ENCODE results near the gene XRCC5.

The XRCC5 gene

GRCh38 chr2:216194013-216194412 lies 84.9 kb downstream of the XRCC5 start:
- H3K4me3 ChIP-seq (ENCODE audit: low read depth, low read length) = no peak overlapping the region
- no peaks in the 10 kb centered on the region for H3K9me3 ChIP-seq (ENCODE audit: control insufficient read depth, insufficient read depth, low read depth, low read length)
- ChIA-PET CTCF (interaction anchor here (1.1 kb wide), 1 partner anchor 16 kb away, joined by 3 read pairs; no protein-coding TSS in a partner anchor), POLR2A (no interaction called here)
- no peaks in the 10 kb centered on the region for H3K4me1 ChIP-seq (ENCODE audit: control insufficient read depth, insufficient read depth, low read length)
- TF ChIP-seq PRDM2 (tag by site-specific recombination; IDR thresholded peaks at IDR 0.05; ENCODE audit: borderline replicate concordance) = no peak
- H3K27ac ChIP-seq (ENCODE audit: extremely low read depth, low read depth, low read length) = no peak overlapping the region
- H3K36me3 ChIP-seq (ENCODE audit: control insufficient read depth in 2 of 2, insufficient read depth in 1 of 2, low read length in 2 of 2) = peaks cover 60 to 96% of the 10 kb centered on the region in 2 experiments

- Histone ChIP-seq H3K27ac (ENCODE audit: extremely low read depth, low read depth, low read length) (no peak overlapping the region), H3K4me1 (ENCODE audit: control insufficient read depth, insufficient read depth, low read length) (no peaks in the 10 kb centered on the region), H3K36me3 (ENCODE audit: control insufficient read depth in 2 of 2, insufficient read depth in 1 of 2, low read length in 2 of 2) (peaks cover 66 to 95% of the 10 kb centered on the region in 2 experiments), H3K4me3 (ENCODE audit: low read depth, low read length) (no peak overlapping the region), H3K9me3 (ENCODE audit: control insufficient read depth, insufficient read depth, low read depth, low read length) (no peaks in the 10 kb centered on the region)
- ChIA-PET CTCF (interaction anchor here (1.1 kb wide), 1 partner anchor 16 kb away, joined by 3 read pairs; no protein-coding TSS in a partner anchor), POLR2A (interaction anchor here (0.7 kb wide), 1 partner anchor 1710 kb away, joined by 4 read pairs; no protein-coding TSS in a partner anchor)
- no peak for TF ChIP-seq ZNF791 (tag by site-specific recombination; IDR thresholded peaks at IDR 0.05)
- no peak for TF ChIP-seq ZNF518A (tag by site-specific recombination; conservative IDR thresholded peaks at IDR 0.05; ENCODE audit: low read depth)
Observed at GRCh38 chr2:216194561-216194960, 85.4 kb downstream of the XRCC5 start.

- Histone ChIP-seq H3K27ac (ENCODE audit: extremely low read depth, low read depth, low read length) (no peak overlapping the region), H3K9me3 (ENCODE audit: control insufficient read depth, insufficient read depth, low read depth, low read length) (no peaks in the 10 kb centered on the region), H3K4me3 (ENCODE audit: low read depth, low read length) (no peak overlapping the region), H3K4me1 (ENCODE audit: control insufficient read depth, insufficient read depth, low read length) (no peaks in the 10 kb centered on the region), H3K36me3 (ENCODE audit: control insufficient read depth in 2 of 2, insufficient read depth in 1 of 2, low read length in 2 of 2) (peaks cover 69 to 95% of the 10 kb centered on the region in 2 experiments)
- CTCF ChIA-PET = interaction anchor here (0.5 to 0.7 kb wide), 3 partner anchors 9 to 207 kb away, joined by 3 read pairs; no protein-coding TSS in a partner anchor
- POLR2A ChIA-PET = no interaction called here
- TF ChIP-seq ZNF169 (tag by site-specific recombination; IDR thresholded peaks at IDR 0.05) (no peak), ZNF529 (tag by site-specific recombination; IDR thresholded peaks at IDR 0.05; ENCODE audit: insufficient replicate concordance) (no peak), ZNF777 (tag by site-specific recombination; IDR thresholded peaks at IDR 0.05; ENCODE audit: borderline replicate concordance) (no peak), ZNF2 (tag by site-specific recombination; IDR thresholded peaks at IDR 0.05) (no peak), ZBTB6 (tag by site-specific recombination; IDR thresholded peaks at IDR 0.05) (no peak), ZNF350 (tag by site-specific recombination; IDR thresholded peaks at IDR 0.05) (no peak), ZNF292 (tag by site-specific recombination; IDR thresholded peaks at IDR 0.05; ENCODE audit: borderline replicate concordance, low read depth) (no peak), ZNF324 (tag by site-specific recombination; IDR thresholded peaks at IDR 0.05) (no peak), RBAK (tag by site-specific recombination; IDR thresholded peaks at IDR 0.05) (no peak), ZNF175 (tag by site-specific recombination; IDR thresholded peaks at IDR 0.05) (no peak), ZNF398 (tag by site-specific recombination; IDR thresholded peaks at IDR 0.05) (no peak), ZNF585B (tag by site-specific recombination; IDR thresholded peaks at IDR 0.05) (no peak)
Observed at GRCh38 chr2:216195565-216196029, 86.4 kb downstream of the XRCC5 start.

Data from HEK293 (cell line).